ENCODE data around the gene OGA.
A peak's percentile ranks its signal among the peaks of the same experiment; 100 is the strongest.
"Not testable (repeated sequence)": the region's sequence is repeated elsewhere in the genome, so short reads cannot be mapped to it uniquely, and the experiment has no call there.

Gene OGA

DNA sequence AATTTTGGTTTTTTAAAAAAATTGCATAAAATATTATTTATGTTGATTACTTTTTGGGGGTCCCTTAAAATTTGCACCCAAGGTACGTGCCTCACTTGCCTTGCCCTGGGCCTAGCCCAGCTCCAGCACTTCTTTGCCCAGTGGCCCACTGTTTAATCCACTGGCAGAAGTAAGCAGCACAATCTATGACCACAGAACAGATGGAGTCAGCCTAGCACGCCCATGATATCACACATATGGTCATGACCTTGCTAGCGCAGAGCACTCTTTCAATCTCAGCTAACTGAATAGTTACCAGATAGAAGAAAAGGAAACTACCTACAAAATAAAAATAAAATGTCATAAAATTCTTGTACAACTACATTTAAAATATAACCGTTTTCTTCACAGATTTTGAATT lies 5.6 kb downstream of the OGA start:
- Mint-ChIP-seq H3K4me3 (no peak overlapping the region), H3K36me3 (peaks cover 56% of the 10 kb centered on the region), H3K4me1 (peaks cover 38% of the 10 kb centered on the region), H3K27me3 (no peaks in the 10 kb centered on the region), H3K27ac (no peak overlapping the region), H3K9me3 (no peaks in the 10 kb centered on the region)
- no peak for DNase-seq
- CTCF ChIA-PET: interaction anchor here (0.6 to 1.5 kb wide), 4 partner anchors 28 to 208 kb away, joined by 3 to 5 read pairs (median 3); no protein-coding TSS in a partner anchor

GRCh38 chr10:101807158-101807557 lies 11.1 kb downstream of the OGA start:
- Mint-ChIP-seq H3K27me3 (no peaks in the 10 kb centered on the region), H3K27ac (peak overlapping the region; percentile 55), H3K9me3 (no peaks in the 10 kb centered on the region), H3K4me1 (peaks cover 7% of the 10 kb centered on the region), H3K36me3 (peaks cover 41% of the 10 kb centered on the region), H3K4me3 (no peak overlapping the region)
- CTCF ChIA-PET: interaction anchor here (1.7 kb wide), 1 partner anchor 26 kb away, joined by 6 read pairs; no protein-coding TSS in a partner anchor
- DNase-seq: no peak

GRCh38 chr10:101803511-101803910 lies 14.7 kb downstream of the OGA start:
- no peak for DNase-seq
- H3K27me3 Mint-ChIP-seq: no peaks in the 10 kb centered on the region
- H3K4me3 Mint-ChIP-seq: no peak overlapping the region
- CTCF ChIA-PET: no interaction called here
- H3K9me3 Mint-ChIP-seq: no peaks in the 10 kb centered on the region
- peaks cover 53% of the 10 kb centered on the region for H3K36me3 Mint-ChIP-seq
- peaks cover 5% of the 10 kb centered on the region for H3K4me1 Mint-ChIP-seq
- no peak overlapping the region for H3K27ac Mint-ChIP-seq

GRCh38 chr10:101797403-101798059 lies 20.7 kb downstream of the OGA start:
- H3K9me3 Mint-ChIP-seq: no peaks in the 10 kb centered on the region
- H3K36me3 Mint-ChIP-seq: peaks cover 76% of the 10 kb centered on the region
- no peak overlapping the region for H3K27ac Mint-ChIP-seq
- no peak overlapping the region for H3K4me3 Mint-ChIP-seq
- CTCF ChIA-PET: interaction anchor here (0.7 kb wide), 1 partner anchor 222 kb away, joined by 3 read pairs; no protein-coding TSS in a partner anchor
- peaks cover 5% of the 10 kb centered on the region for H3K4me1 Mint-ChIP-seq
- no peaks in the 10 kb centered on the region for H3K27me3 Mint-ChIP-seq
- no peak for DNase-seq

GRCh38 chr10:101793526-101793925 lies 24.7 kb downstream of the OGA start:
- H3K4me3 Mint-ChIP-seq: no peak overlapping the region
- no peaks in the 10 kb centered on the region for H3K9me3 Mint-ChIP-seq
- no peaks in the 10 kb centered on the region for H3K4me1 Mint-ChIP-seq
- DNase-seq: no peak
- H3K36me3 Mint-ChIP-seq: peaks cover 60% of the 10 kb centered on the region
- CTCF ChIA-PET: no interaction called here
- no peak overlapping the region for H3K27ac Mint-ChIP-seq
- H3K27me3 Mint-ChIP-seq: no peaks in the 10 kb centered on the region

- Mint-ChIP-seq H3K4me1 (peaks cover 9% of the 10 kb centered on the region), H3K27me3 (no peaks in the 10 kb centered on the region), H3K4me3 (no peak overlapping the region), H3K27ac (no peak overlapping the region), H3K9me3 (no peaks in the 10 kb centered on the region), H3K36me3 (peaks cover 61% of the 10 kb centered on the region)
- no peak for DNase-seq
- CTCF ChIA-PET: interaction anchor here (1.2 kb wide), 1 partner anchor 8 kb away, joined by 4 read pairs; no protein-coding TSS in a partner anchor
Measured at GRCh38 chr10:101789686-101790085, 28.6 kb downstream of the OGA start.

DNA sequence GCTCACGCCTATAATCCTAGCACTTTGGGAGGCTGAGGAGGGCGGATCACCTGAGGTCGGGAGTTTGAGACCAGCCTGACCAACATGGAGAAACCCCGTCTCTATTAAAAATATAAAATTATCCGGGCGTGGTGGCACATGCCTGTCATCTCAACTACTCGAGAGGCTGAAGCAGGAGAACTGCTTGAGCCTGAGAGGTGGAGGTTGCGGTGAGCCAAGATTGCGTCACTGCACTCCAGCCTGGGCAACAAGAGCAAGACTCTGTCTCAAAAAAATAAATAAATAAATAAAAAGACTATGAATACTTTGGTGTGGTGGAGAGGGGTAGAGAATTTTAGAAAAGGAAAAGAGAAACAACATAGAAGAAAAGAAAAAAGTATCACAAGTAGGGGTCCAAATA lies 29.0 kb downstream of the OGA start:
- not testable (repeated sequence) for H3K9me3 Mint-ChIP-seq, H3K27ac Mint-ChIP-seq, H3K27me3 Mint-ChIP-seq, H3K4me3 Mint-ChIP-seq, DNase-seq
- CTCF ChIA-PET: interaction anchor here (1.2 kb wide), 1 partner anchor 8 kb away, joined by 4 read pairs; no protein-coding TSS in a partner anchor
- Mint-ChIP-seq H3K36me3 (peaks cover 60% of the 10 kb centered on the region), H3K4me1 (peaks cover 14% of the 10 kb centered on the region)

DNA sequence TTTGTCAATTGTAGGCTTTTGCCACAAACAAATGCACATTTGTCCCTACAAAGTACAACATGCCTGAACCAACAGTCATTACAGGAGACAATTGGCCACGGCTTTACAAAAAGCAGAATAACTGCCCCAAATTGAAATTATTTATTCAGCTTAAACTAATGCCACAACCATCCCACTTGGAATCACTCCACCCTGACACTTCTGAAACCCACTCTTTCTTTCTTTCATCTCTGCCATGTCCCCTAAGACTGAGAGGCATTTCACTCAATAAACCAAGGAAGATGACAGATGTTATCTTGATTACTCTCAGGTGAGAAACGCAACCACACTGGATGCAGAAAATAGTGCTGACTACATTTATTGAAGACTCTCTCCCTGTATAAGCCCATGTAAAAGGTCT lies 32.4 kb downstream of the OGA start:
- Mint-ChIP-seq H3K36me3 (peaks cover 45% of the 10 kb centered on the region), H3K27ac (no peak overlapping the region), H3K4me3 (no peak overlapping the region), H3K9me3 (no peaks in the 10 kb centered on the region), H3K27me3 (no peaks in the 10 kb centered on the region), H3K4me1 (peaks cover 47% of the 10 kb centered on the region)
- CTCF ChIA-PET: no interaction called here
- no peak for DNase-seq

- peak overlapping the region; percentile 61 for H3K27ac Mint-ChIP-seq
- H3K27me3 Mint-ChIP-seq: peaks cover 6% of the 10 kb centered on the region
- DNase-seq: no peak
- H3K9me3 Mint-ChIP-seq: no peaks in the 10 kb centered on the region
- peaks cover 55% of the 10 kb centered on the region for H3K4me1 Mint-ChIP-seq
- H3K36me3 Mint-ChIP-seq: peaks cover 41% of the 10 kb centered on the region
- CTCF ChIA-PET: interaction anchor here (0.9 to 7.3 kb wide), 4 partner anchors 11 to 181 kb away, joined by 3 to 192 read pairs (median 3); no protein-coding TSS in a partner anchor
- peak overlapping the region; percentile 97 for H3K4me3 Mint-ChIP-seq
Measured at GRCh38 chr10:101784558-101784957, 33.7 kb downstream of the OGA start.

- Mint-ChIP-seq H3K27me3 (peaks cover 15% of the 10 kb centered on the region), H3K4me1 (peaks cover 64% of the 10 kb centered on the region), H3K27ac (peak overlapping the region; percentile 94), H3K9me3 (no peaks in the 10 kb centered on the region), H3K36me3 (peaks cover 39% of the 10 kb centered on the region), H3K4me3 (peak overlapping the region; percentile 97)
- CTCF ChIA-PET: interaction anchor here (0.9 to 7.3 kb wide), 6 partner anchors 11 to 212 kb away, joined by 3 to 192 read pairs (median 4); no protein-coding TSS in a partner anchor
- no peak for DNase-seq
Measured at GRCh38 chr10:101783736-101784118, 34.5 kb downstream of the OGA start.

DNA sequence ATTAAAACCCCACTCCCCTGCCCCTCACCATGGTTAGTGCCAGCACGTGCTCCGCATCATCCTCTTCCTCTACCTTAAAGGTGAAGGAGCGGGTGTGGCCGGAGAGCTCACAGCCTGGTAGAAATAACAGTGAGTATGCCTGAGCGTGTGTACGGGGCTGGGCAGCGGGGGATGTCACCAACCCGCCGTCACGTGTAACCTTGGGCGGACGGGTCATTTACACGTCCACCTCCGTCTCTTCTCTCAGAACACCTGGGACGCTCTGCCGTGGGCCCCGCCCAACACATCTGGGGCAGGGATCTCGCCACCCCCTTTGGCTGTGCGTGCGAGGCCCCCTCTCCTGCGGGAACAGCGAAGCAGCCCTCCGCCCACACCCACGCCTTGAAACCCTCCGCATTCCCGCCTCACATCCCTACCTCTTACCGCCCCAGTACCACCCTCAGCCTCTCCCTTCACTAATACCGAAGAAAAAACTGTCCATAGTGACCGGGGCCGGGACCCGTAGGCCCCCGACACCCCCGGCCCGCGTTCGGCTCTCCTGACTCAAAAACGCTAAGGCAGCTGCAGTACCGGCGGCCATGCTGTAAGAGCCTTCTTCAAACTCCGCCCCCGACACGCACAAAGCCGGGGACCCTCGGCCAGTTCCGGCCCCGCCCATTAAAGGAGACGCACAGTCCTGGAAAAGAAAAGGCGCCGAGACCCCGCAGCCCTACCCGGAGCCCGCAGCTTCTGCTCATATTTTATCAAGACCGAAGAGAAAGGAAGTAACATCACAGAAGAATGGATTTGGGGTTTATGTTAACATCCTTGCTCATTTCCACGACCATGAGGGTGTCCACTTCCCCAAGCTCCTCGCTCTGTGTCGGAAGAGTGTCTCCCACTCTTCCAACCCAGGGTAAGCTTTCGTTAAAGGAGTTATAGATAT lies 35.2 kb downstream of the OGA start, which contains the start of gene NPM3:
Gene NPM3 (minus strand): TSS at position 636 of the 925 bp plus-strand sequence. CDS start 56 bp downstream, at position 580.
- H3K27ac Mint-ChIP-seq: peak within 1 kb of the TSS; percentile 94
- peak; percentile 91 for DNase-seq
- peaks cover 39% of the 10 kb centered on the region for H3K36me3 Mint-ChIP-seq
- H3K4me3 Mint-ChIP-seq: peak within 1 kb of the TSS; percentile 97
- peaks cover 21% of the 10 kb centered on the region for H3K27me3 Mint-ChIP-seq
- H3K9me3 Mint-ChIP-seq: no peaks in the 10 kb centered on the region
- CTCF ChIA-PET: interaction anchor here (0.9 to 7.3 kb wide), 8 partner anchors 10 to 570 kb away, joined by 3 to 192 read pairs (median 8); no protein-coding TSS in a partner anchor
- H3K4me1 Mint-ChIP-seq: peaks cover 65% of the 10 kb centered on the region

DNA sequence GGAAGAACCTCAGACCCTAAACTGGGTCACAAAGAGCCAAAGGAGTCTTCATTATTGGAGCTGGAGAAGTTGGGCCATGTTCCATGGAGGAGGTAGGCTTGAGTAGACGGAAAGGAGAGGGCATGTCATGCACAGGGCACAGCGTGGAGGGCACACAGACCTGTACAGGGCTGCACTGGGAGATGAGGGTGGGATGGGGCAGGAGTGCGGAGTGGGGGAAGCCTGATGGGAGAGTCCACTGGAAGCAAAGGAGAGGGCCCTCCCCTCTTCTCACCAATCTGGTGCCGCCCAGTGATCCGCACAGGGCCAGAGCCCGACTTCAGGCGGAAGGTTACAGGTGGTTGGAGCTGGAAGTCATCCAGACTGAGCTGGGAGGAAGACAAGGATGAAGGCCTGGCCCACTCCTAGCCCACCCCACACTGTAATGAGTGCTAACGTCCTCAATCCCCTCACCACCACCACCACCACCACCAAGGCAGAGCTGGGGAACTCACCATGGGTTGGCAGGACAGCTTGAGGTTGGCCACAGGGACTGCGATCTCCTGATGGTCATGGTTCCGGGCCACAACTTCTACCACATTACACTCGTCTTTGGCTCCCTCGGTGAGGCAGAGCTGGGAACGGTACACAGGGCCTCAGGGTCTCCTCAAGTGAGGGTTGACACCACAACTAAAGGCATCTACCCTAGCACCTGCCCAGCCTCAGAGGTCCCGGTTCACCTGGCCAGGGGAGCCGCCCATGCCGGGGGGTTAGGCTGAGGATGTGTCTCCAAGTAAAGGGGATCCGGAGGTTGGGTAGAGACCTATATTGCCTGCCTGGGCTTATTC lies 36.0 kb downstream of the OGA start:
- no peak for DNase-seq
- no peak overlapping the region for H3K27ac Mint-ChIP-seq
- no peaks in the 10 kb centered on the region for H3K9me3 Mint-ChIP-seq
- CTCF ChIA-PET: interaction anchor here (0.9 to 7.3 kb wide), 17 partner anchors 8 to 569 kb away, joined by 3 to 192 read pairs (median 6); partner anchors contain the start of gene OGA
- peak overlapping the region; percentile 97 for H3K4me3 Mint-ChIP-seq
- peaks cover 30% of the 10 kb centered on the region for H3K27me3 Mint-ChIP-seq
- H3K4me1 Mint-ChIP-seq: peaks cover 68% of the 10 kb centered on the region
- peaks cover 33% of the 10 kb centered on the region for H3K36me3 Mint-ChIP-seq

DNA sequence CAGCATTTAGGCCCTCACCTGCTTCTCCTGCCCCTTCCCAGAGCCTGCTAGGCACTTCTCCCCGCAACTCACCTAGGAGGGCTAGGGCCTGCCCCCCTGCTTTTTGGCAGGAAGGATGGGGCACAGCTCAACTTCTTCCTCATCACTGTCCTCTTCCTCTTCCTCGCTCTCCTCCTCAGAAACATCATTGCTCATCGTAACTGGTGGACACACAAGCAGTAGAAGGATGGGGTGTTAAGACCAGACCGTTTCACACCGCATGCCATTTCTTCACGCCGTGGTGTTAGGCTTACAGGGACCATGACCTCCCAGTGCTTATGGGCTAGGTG lies 36.6 kb downstream of the OGA start:
- Mint-ChIP-seq H3K36me3 (peaks cover 30% of the 10 kb centered on the region), H3K27me3 (peaks cover 36% of the 10 kb centered on the region), H3K9me3 (no peaks in the 10 kb centered on the region), H3K4me1 (peaks cover 71% of the 10 kb centered on the region), H3K4me3 (peak overlapping the region; percentile 97), H3K27ac (no peak overlapping the region)
- CTCF ChIA-PET: interaction anchor here (0.6 to 7.3 kb wide), 34 partner anchors 8 to 569 kb away, joined by 3 to 192 read pairs (median 5); partner anchors contain the start of genes DPCD, OGA and POLL
- DNase-seq: no peak
